AML-193 (cell line): Measurements from ENCODE around the gene M1AP.

Experiments
- DNase-seq, 2 experiments: peaks; one replicate each; lab custom pipeline; 2025; lab: John Stamatoyannopoulos, UW

The M1AP gene

GRCh38 chr2:74593826-74594772, 54.0 kb downstream of the M1AP start:
- no peak for DNase-seq

- no peak for DNase-seq
Measured at GRCh38 chr2:74588664-74589063, 59.5 kb downstream of the M1AP start.

- DNase-seq = peak; percentile 79 to 80
Measured at GRCh38 chr2:74587664-74588277, 60.4 kb downstream of the M1AP start.

GRCh38 chr2:74585406-74586185, 62.5 kb downstream of the M1AP start:
- DNase-seq = peak in 1 of 2 experiments; percentile 24

GRCh38 chr2:74584088-74584645, 64.0 kb downstream of the M1AP start:
- DNase-seq = no peak

- no peak for DNase-seq
Measured at GRCh38 chr2:74583504-74583903, 64.6 kb downstream of the M1AP start.

GRCh38 chr2:74582184-74582583, 65.9 kb downstream of the M1AP start:
- DNase-seq = no peak

GRCh38 chr2:74581463-74581862, 66.7 kb downstream of the M1AP start:
- no peak for DNase-seq

- no peak for DNase-seq
Measured at GRCh38 chr2:74578408-74578807, 69.7 kb downstream of the M1AP start.

- DNase-seq = peak; percentile 76 to 86
Measured at GRCh38 chr2:74577448-74577847, 70.7 kb downstream of the M1AP start.

GRCh38 chr2:74576863-74577229, 71.3 kb downstream of the M1AP start:
- DNase-seq = peak; percentile 97 to 99

GRCh38 chr2:74576211-74576862, 71.8 kb downstream of the M1AP start:
- no peak for DNase-seq

- no peak for DNase-seq
Measured at GRCh38 chr2:74575320-74575719, 72.8 kb downstream of the M1AP start.

GRCh38 chr2:74573747-74574562, 74.2 kb downstream of the M1AP start:
- DNase-seq = peak; percentile 90

GRCh38 chr2:74572178-74572925, 75.8 kb downstream of the M1AP start:
- no peak for DNase-seq

GRCh38 chr2:74571058-74571457, 77.1 kb downstream of the M1AP start:
- DNase-seq = no peak

GRCh38 chr2:74569686-74570085, 78.4 kb downstream of the M1AP start:
- DNase-seq = no peak

GRCh38 chr2:74567881-74568280, 80.2 kb downstream of the M1AP start:
- DNase-seq = no peak

- DNase-seq = peak in 1 of 2 experiments; percentile 17
Measured at GRCh38 chr2:74566754-74567085, 81.4 kb downstream of the M1AP start.

GRCh38 chr2:74566076-74566753, 81.9 kb downstream of the M1AP start:
- no peak for DNase-seq
